Mucosa of descending colon (tissue), 3 donors: Measurements from ENCODE around the gene SLC35G4. TPM values are rescaled to one million over a fixed set of nuclear protein-coding genes. Genes with fewer than 3 reads are reported as not detected.
A peak's percentile ranks its signal among the peaks of the same experiment; 100 is the strongest.

Experiments used
- ATAC-seq: fragments of 200-7000 bp; cut with Tn5 transposase; one replicate; pipeline ENCODE4 v1.9.1; 2020; ENCODE audit warnings: mild to moderate bottlenecking, moderate library complexity
- DNase-seq, 3 donors: peaks; one replicate each; pipeline ENCODE4 v3.0.0-alpha.2; 2020
- H3K36me3 ChIP-seq: fragments of 200-600 bp; one replicate; pipeline ENCODE4 v1.8.0; 2021; ENCODE audit warnings: low read depth, mild to moderate bottlenecking
- H3K4me1 ChIP-seq: fragments of 200-600 bp; one replicate; pipeline ENCODE4 v1.8.0; 2021; ENCODE audit warnings: low read depth, mild to moderate bottlenecking
- H3K4me3 ChIP-seq: fragments of 200-600 bp; one replicate; pipeline ENCODE4 v1.8.0; 2021; ENCODE audit warnings: mild to moderate bottlenecking
- H3K9me3 ChIP-seq: fragments of 200-600 bp; one replicate; pipeline ENCODE4 v1.8.0; 2021; ENCODE audit warnings: mild to moderate bottlenecking
- CTCF ChIP-seq: fragments of 200-600 bp; IDR thresholded peaks from one replicate; pipeline ENCODE4 v1.8.0; 2022; ENCODE audit warnings: antibody characterized with exemption, mild to moderate bottlenecking
- intact Hi-C, 2 donors: fragments of 100-400 bp; cut with DNase I in 1 of 2; cut with micrococcal nuclease in 1 of 2; formaldehyde crosslinking; loops; one replicate each; pipeline versions ENCODE4 v1.11.0 to v1.11.1; 2022; cut with DNase I, micrococcal nuclease
- total RNA-seq, 3 donors: library from RNA; stranded (reverse); fragmentation: NEBNext Ultra II Directional in 2 of 3; extraction: Animal tissue kit (Norgen Biotek cat#: 25700) in 2 of 3; gene quantifications; one replicate each; pipeline versions ENCODE4 v1.2.1 to v1.2.4, GENCODE V29; 2021 to 2023
- donor health status: DM: no; HTN: no; CAD: no; lungs with moderate emphysema.
- donor health status: DM: no; HTN: no; CAD: no.
- donor health status: DM: no; HTN: yes; CAD: no.

SLC35G4 gene
- total RNA-seq, 3 donors from 2014 or later, result not detected

DNA sequence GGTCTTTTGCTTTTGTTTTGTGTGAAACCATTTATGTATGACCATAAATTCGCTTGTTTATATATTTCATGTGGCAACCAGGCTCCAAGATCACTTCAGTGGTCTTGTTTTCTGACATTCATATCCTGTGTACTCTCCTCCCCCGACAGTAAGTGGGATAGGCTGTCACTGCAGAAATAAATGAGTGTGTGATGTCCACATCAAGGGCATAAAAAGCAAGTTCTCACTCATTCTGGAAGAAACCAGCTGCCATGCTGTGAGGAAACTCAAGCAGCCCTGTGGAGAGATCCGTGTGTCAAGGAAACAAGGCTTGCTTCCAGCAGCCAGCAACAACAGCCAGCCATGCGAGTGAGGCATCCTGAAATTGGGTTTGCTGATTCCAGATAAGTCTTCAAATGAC lies 40.4 kb downstream of the SLC35G4 start:
- TF ChIP-seq CTCF, result no peak
- ATAC-seq (no peak), DNase-seq (no peak)
- Histone ChIP-seq H3K4me3 (no peak overlapping the region), H3K36me3 (no peaks in the 10 kb centered on the region), H3K9me3 (no peaks in the 10 kb centered on the region), H3K4me1 (no peaks in the 10 kb centered on the region)
- intact Hi-C loops, result no loop called here

DNA sequence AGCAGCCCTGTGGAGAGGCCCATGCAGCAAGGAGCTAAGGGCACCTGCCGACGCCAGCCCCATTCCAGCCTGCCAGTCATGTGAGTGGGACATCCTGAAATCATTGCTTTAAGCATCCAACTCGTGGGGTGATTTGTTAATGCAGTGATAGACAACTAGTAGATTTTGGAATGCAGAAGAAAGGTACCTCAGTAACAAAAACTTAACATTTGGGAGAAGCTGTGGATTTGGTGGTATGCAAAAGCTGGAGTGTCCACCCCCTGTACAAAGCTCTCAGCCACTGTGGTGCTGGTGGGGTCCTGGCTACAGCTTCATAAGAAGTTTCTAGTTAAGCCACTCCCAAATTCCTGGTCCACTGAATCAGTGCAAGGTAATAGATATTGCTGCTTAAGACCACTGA lies 42.5 kb downstream of the SLC35G4 start:
- ATAC-seq (no peak), DNase-seq (no peak)
- intact Hi-C loops, result no loop called here
- no peak for TF ChIP-seq CTCF
- no peak overlapping the region for H3K4me3 ChIP-seq
- no peaks in the 10 kb centered on the region for H3K9me3 ChIP-seq
- H3K36me3 ChIP-seq, result no peaks in the 10 kb centered on the region
- H3K4me1 ChIP-seq, result no peaks in the 10 kb centered on the region

GRCh38 chr18:11653521-11653920 lies 44.1 kb downstream of the SLC35G4 start:
- Histone ChIP-seq H3K9me3 (no peaks in the 10 kb centered on the region), H3K36me3 (no peaks in the 10 kb centered on the region), H3K4me3 (no peak overlapping the region), H3K4me1 (no peaks in the 10 kb centered on the region)
- DNase-seq (no peak), ATAC-seq (no peak)
- no peak for TF ChIP-seq CTCF
- intact Hi-C loops, result no loop called here

- no peaks in the 10 kb centered on the region for H3K36me3 ChIP-seq
- DNase-seq, result peak in 2 of 3 donors; percentile 64 to 76
- no peak overlapping the region for H3K4me3 ChIP-seq
- peak; percentile 76 for ATAC-seq
- TF ChIP-seq CTCF, result peak; percentile 49
- H3K4me1 ChIP-seq, result no peaks in the 10 kb centered on the region
- no peaks in the 10 kb centered on the region for H3K9me3 ChIP-seq
- intact Hi-C loops, result no loop called here
These were observed 45.6 kb downstream of the SLC35G4 start for GRCh38 chr18:11654736-11655605.

DNA sequence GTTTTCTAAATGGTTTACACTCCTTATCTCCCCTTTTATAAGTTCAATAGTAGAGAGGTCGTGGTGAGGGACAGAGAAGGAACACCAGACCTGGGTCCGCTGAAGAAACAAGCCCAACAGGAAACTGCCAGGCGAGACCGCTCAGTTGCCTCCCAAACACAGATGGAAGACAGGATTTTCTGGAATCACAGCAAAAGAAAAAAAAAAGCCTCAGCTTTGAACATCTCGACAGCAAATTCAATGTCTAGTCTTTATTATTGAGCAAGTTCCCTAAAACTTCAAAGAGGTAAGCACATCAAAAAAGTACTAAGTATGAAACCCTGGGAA lies 46.2 kb downstream of the SLC35G4 start:
- DNase-seq (no peak), ATAC-seq (no peak)
- no peak for TF ChIP-seq CTCF
- Histone ChIP-seq H3K4me1 (no peaks in the 10 kb centered on the region), H3K9me3 (no peaks in the 10 kb centered on the region), H3K36me3 (no peaks in the 10 kb centered on the region), H3K4me3 (no peak overlapping the region)
- intact Hi-C loops, result no loop called here
